Stomach smooth muscle (tissue), 2 donors: ENCODE measurements around the gene DES.

Experiments
- H3K27ac ChIP-seq: one replicate; pipeline ENCODE4 v1.7.0; 2013; ENCODE audit warnings: mild to moderate bottlenecking, low read length, inconsistent platforms
- H3K27me3 ChIP-seq, 2 donors: one replicate each; pipeline ENCODE4 v1.7.0; 2013; ENCODE audit warnings: low read length in 2 of 2; ENCODE audit not compliant: insufficient read depth in 2 of 2, control insufficient read depth in 1 of 2
- H3K36me3 ChIP-seq, 2 donors: one replicate each; pipeline ENCODE4 v1.7.0; 2013; ENCODE audit warnings: low read length in 2 of 2; ENCODE audit not compliant: control insufficient read depth in 2 of 2, insufficient read depth in 2 of 2
- H3K4me1 ChIP-seq: one replicate; pipeline ENCODE4 v1.7.0; 2013; ENCODE audit warnings: low read length; ENCODE audit not compliant: control insufficient read depth, insufficient read depth
- H3K4me3 ChIP-seq, 2 donors: one replicate each; pipeline ENCODE4 v1.7.0; 2013; ENCODE audit warnings: low read length in 2 of 2
- H3K9ac ChIP-seq, 2 donors: one replicate each; pipeline ENCODE4 v1.7.0; 2013; ENCODE audit warnings: low read length in 2 of 2, mild to moderate bottlenecking in 1 of 2
- H3K9me3 ChIP-seq, 2 donors: one replicate each; pipeline ENCODE4 v1.7.0; 2013; ENCODE audit warnings: low read length in 2 of 2; ENCODE audit not compliant: control insufficient read depth in 2 of 2
- donor health status: healthy.
- donor health status: Pancreatic carcinoma.

Gene DES

GRCh38 chr2:219429958-219430606 lies 11.9 kb downstream of the DES start:
- Histone ChIP-seq H3K9ac (peak overlapping the region; percentile 24 to 55), H3K4me3 (no peak overlapping the region), H3K27me3 (no peaks in the 10 kb centered on the region), H3K9me3 (no peaks in the 10 kb centered on the region), H3K4me1 (peaks cover 41% of the 10 kb centered on the region), H3K36me3 (peaks cover 12 to 15% of the 10 kb centered on the region in 2 donors), H3K27ac (peak overlapping the region; percentile 73)

GRCh38 chr2:219430633-219431615 lies 12.7 kb downstream of the DES start:
- H3K4me1 ChIP-seq = peaks cover 41% of the 10 kb centered on the region
- H3K9me3 ChIP-seq = no peaks in the 10 kb centered on the region
- H3K4me3 ChIP-seq = no peak overlapping the region
- peaks cover 4 to 6% of the 10 kb centered on the region in 2 donors for H3K36me3 ChIP-seq
- peak overlapping the region; percentile 24 to 55 for H3K9ac ChIP-seq
- peaks cover 0 to 2% of the 10 kb centered on the region in 2 donors for H3K27me3 ChIP-seq
- H3K27ac ChIP-seq = peak overlapping the region; percentile 73

GRCh38 chr2:219433666-219434467 lies 15.7 kb downstream of the DES start:
- H3K27ac ChIP-seq = peak overlapping the region; percentile 98
- H3K9ac ChIP-seq = peak overlapping the region; percentile 82 to 87
- H3K9me3 ChIP-seq = no peaks in the 10 kb centered on the region
- H3K4me3 ChIP-seq = peak overlapping the region; percentile 68
- no peaks in the 10 kb centered on the region for H3K36me3 ChIP-seq
- H3K27me3 ChIP-seq = peaks cover 0 to 4% of the 10 kb centered on the region in 2 donors
- H3K4me1 ChIP-seq = peaks cover 66% of the 10 kb centered on the region

GRCh38 chr2:219434468-219434717 lies 16.2 kb downstream of the DES start:
- no peaks in the 10 kb centered on the region for H3K9me3 ChIP-seq
- H3K9ac ChIP-seq = peak overlapping the region; percentile 82 to 87
- peaks cover 0 to 4% of the 10 kb centered on the region in 2 donors for H3K27me3 ChIP-seq
- H3K4me1 ChIP-seq = peaks cover 69% of the 10 kb centered on the region
- peak overlapping the region; percentile 68 for H3K4me3 ChIP-seq
- H3K36me3 ChIP-seq = no peaks in the 10 kb centered on the region
- H3K27ac ChIP-seq = peak overlapping the region; percentile 98

- no peaks in the 10 kb centered on the region for H3K9me3 ChIP-seq
- H3K27ac ChIP-seq = peak within 1 kb of the TSS; percentile 98
- H3K27me3 ChIP-seq = peaks cover 0 to 4% of the 10 kb centered on the region in 2 donors
- peak within 1 kb of the TSS; percentile 82 to 87 for H3K9ac ChIP-seq
- peaks cover 70% of the 10 kb centered on the region for H3K4me1 ChIP-seq
- no peaks in the 10 kb centered on the region for H3K36me3 ChIP-seq
- H3K4me3 ChIP-seq = peak within 1 kb of the TSS; percentile 68
Observed at GRCh38 chr2:219434718-219435525, 16.7 kb downstream of the DES start, which contains the start of gene SPEG. Gene SPEG (plus strand): TSS chr2:219434843. CDS start chr2:219434978, 135 bp downstream.

GRCh38 chr2:219435701-219436100 lies 17.5 kb downstream of the DES start:
- Histone ChIP-seq H3K9me3 (no peaks in the 10 kb centered on the region), H3K4me3 (peak overlapping the region; percentile 38 to 68), H3K36me3 (no peaks in the 10 kb centered on the region), H3K27ac (peak overlapping the region; percentile 98), H3K27me3 (peaks cover 0 to 4% of the 10 kb centered on the region in 2 donors), H3K9ac (peak overlapping the region; percentile 74 to 87), H3K4me1 (peaks cover 69% of the 10 kb centered on the region)

GRCh38 chr2:219436491-219436890 lies 18.3 kb downstream of the DES start:
- Histone ChIP-seq H3K27me3 (peaks cover 0 to 4% of the 10 kb centered on the region in 2 donors), H3K4me3 (peak overlapping the region in 1 of 2 donors; percentile 40), H3K9ac (peak overlapping the region; percentile 62 to 87), H3K36me3 (no peaks in the 10 kb centered on the region), H3K27ac (peak overlapping the region; percentile 98), H3K9me3 (no peaks in the 10 kb centered on the region), H3K4me1 (peaks cover 72% of the 10 kb centered on the region)

GRCh38 chr2:219437141-219437540 lies 19.0 kb downstream of the DES start:
- Histone ChIP-seq H3K36me3 (no peaks in the 10 kb centered on the region), H3K27ac (peak overlapping the region; percentile 98), H3K27me3 (peaks cover 0 to 4% of the 10 kb centered on the region in 2 donors), H3K9ac (peak overlapping the region; percentile 62 to 87), H3K9me3 (no peaks in the 10 kb centered on the region), H3K4me3 (peak overlapping the region in 1 of 2 donors; percentile 40), H3K4me1 (peaks cover 73% of the 10 kb centered on the region)

- peak overlapping the region; percentile 98 for H3K27ac ChIP-seq
- peaks cover 0 to 4% of the 10 kb centered on the region in 2 donors for H3K27me3 ChIP-seq
- peak overlapping the region; percentile 22 for H3K4me3 ChIP-seq
- H3K36me3 ChIP-seq = no peaks in the 10 kb centered on the region
- H3K9ac ChIP-seq = peak overlapping the region; percentile 42 to 87
- H3K9me3 ChIP-seq = no peaks in the 10 kb centered on the region
- peaks cover 75% of the 10 kb centered on the region for H3K4me1 ChIP-seq
Observed at GRCh38 chr2:219437690-219438206, 19.6 kb downstream of the DES start.
